HG03066 (cell line): Measurements from ENCODE around the gene NELFB.

Experiments used
- ATAC-seq: cut with Tn5 transposase; IDR thresholded peaks from one replicate; pipeline ENCODE4 v1.9.1; 2021; ENCODE audit warnings: low read depth; ENCODE audit not compliant: unreplicated experiment

The NELFB gene

DNA sequence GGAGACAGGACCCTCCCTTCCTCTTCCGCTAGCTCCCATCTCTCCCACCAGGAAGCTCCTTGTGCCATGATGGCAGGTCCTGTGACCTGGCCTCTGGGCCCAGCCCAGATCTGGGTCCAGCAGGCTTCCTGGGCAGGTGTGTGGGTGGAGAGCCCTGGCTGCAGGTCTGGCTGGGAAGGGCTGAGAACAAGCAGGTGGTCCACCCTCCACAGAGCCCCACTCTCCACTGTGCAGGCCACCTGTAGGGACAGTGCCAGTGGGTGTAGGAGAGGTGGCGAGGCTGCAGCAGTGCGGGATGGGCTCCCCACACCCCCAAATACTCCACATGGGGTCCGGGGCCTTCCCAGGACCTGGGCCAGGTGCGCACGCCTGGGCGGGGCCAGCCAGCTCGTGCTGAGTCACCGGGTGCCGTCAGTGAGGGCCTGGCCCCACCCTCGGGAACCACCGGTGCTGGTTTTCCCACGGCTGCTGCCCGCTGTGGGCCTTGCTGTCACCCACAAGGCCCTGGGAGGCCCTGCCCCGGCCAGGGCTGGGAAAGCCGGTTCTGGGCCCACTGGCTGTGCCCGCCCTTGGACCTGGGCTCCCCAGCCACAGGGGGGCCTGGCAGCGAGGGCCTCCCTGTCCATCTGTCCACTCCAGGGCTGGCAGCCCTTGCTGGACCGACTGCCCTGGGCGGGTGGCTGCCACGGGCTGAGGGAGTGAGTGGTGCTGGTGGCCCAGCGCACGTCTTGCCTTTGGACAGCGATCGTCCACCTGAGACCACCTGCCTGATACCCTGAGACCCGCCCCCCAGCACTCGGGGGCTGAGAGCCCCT, 56.3 kb downstream of the NELFB start:
- no peak for ATAC-seq

DNA sequence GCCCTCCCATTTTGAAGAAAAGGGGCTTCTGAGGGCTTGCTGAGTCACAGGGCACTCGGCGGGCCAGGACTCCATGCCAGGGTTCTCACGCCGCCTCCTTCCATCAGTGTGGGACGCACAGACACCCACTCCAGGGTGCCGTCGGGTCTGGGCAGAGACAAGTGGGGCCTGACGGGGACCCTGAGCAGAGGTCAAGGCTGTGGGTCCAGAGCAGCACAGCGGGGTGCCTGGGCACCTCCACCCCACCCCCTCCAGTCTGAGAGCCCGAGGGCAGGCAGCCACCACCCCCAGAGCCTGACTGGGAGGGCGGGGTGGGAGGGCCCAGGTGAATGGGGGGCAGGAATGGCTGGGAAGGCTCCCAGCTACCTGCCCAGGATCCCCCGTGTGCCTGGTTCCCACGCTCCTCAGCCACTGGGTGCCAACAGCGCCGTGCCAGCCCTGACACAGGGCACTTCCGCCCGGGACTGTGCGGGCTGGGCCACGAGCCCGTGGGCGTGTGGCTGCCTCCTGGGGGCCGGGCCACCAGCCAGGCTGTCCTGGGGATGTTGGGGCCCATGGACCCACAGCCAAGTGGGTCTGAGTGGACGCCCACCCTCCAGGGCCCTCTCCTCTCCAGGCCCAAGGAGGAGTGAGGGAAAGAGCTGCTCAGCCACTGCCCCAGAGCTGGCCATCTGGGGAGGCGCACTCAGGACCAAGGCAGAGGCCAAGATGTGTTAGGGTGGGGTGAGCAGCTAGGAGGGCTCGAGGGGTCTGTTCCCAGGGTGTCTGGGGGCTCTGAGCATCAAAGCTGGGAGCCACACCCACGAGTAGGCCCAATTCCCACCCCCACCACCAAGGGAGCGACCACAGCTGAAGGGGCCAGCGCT, 57.1 kb downstream of the NELFB start:
- ATAC-seq = no peak

DNA sequence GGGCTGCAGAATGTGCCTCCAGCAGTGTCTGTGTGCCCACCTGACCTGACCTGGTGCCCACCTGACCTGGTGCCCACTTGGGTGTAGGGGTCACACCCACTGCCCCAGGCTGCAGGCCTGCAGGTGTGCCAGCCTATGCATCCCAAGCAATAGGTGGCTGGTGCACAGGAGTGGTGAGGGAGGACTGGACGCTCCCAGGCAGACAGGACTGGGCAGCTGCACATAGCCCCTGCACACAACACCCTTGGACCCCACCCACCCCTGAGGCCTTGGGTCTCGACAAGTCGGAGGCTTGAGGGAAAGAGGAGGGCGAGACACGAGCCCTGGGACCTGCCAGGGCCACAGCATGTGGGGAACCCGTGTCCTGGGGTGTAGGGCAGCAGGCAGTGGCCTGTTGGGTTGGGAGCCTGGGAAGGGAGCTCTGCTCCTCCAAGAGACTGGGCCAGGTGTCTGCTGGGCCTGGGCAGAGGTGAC, 57.8 kb downstream of the NELFB start:
- no peak for ATAC-seq

DNA sequence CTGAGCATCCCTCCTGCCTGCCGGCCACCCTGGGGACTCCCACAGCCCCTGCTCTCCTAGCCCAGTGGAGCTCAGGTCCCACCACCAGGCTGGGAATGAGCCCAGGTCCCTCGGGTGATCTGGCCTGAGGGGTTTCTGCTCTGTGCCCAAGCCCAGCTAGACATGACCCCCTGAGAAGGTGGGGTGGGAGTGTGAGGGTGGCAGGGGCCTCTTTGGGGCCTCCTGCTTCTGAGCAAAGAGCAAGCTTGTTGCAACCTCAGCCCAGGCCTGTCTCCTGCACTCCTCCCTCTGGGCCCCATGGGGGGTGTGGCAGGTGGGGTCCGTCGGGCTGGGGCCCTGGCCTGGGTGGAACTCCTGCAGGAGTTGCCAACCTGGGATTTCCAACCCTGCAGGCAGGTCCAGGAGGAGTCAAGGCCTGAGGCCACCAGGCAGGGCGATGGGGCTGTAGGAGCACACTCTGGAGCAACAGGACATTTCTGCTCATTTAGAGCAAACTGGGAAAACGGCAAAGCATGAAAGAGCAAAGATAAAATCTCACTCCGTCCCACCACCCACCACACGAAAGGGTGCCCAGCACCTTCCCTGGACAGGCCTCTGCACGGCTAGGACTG, 58.3 kb downstream of the NELFB start:
- ATAC-seq = no peak

DNA sequence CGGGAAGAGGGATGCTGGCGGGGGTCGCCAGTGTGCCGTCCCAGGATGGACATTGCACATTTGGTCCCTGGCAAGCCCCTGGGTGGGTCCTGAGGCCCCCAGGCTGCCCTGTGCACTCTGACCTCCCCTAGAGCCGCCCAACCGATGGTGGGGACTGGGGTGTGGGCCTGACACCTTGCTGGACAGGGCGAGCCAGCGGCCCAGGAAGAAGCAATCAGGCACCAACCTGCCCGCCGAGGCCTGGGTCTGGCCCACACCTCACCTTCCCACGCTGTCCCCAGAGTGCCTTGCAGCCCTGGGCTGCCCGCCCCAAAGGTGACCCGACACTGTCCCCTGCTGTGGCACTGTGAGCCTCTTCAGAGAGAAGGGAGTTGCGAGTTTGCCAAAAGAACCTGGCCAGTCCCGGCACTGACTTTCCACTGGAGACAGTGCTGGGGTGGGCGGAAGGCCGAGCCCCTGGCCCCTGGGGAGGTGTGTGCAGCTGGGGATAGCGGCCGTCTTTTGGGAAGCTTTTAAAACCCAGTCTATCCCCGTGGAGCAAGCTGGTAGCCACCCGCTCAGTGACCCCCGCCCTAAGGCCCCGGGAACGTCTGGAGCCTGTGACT, 58.9 kb downstream of the NELFB start:
- no peak for ATAC-seq

DNA sequence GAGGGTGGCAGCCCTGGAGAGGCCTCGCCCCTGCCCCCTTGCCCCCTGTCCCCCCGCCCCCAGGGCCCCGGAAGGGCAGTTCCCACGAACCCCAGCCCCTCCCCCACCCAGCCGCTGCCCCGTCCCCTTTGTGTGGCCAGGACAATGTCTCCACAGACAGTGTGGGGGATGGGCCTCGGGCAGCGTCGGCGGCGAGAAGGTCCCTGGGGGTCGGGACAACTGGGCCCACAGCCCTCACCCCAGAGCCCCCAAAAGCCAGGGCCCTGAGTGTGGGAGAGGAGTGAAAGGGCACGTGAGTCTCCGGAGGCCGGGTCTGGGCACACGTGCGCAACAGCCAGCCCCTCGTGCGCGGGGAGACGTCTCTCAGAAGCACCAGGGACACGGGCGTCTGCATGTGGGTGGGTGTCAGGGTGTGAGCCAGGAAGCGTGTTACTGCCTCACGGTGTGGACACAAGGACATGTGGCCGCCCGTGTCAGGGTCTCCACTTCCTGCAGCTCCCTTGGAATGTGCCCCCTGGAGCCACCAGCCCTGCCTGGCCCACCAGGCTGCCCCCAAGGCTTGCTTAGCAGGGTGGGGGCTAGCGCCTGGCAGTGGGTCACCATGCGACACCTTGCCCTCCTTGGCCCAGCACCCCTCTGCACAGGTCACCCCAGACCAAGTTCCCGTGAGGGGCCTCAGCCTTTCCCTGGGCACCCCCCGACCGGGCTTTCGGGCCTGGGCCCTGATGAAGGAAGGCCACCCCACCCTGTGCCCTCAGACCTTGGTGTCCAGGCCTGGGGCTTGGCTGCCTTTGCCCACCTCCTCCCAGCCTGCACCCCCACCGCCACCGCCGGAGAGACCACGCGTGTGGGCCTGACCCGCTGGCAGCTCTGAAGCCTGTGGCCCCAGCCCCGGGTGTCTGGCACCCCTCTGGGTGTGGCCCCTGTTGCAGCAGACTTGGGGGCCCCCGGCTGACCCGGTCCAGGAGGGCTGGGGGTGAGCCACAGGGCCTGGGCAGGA, 59.7 kb downstream of the NELFB start:
- no peak for ATAC-seq

DNA sequence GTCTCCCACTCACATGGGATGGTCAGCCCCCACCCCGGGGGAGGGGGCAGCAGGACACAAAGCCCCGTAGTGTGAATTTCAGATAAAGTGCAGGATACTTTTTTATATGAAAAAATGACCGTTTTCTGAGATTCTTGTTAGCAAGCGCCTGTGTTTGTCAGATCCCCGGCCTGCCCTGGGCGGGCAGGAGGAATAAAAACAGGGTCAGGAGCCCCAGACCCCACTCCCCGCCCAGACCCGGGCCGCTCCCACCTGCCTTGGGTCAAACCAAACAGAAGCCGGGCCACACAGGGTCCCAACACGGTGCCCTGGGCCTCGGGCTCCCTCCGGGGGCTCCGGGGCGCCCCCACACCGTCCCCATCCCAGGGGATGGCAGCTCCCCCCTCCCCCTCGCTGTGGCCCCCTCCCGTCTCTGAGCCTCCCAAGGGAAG, 60.5 kb downstream of the NELFB start:
- no peak for ATAC-seq

DNA sequence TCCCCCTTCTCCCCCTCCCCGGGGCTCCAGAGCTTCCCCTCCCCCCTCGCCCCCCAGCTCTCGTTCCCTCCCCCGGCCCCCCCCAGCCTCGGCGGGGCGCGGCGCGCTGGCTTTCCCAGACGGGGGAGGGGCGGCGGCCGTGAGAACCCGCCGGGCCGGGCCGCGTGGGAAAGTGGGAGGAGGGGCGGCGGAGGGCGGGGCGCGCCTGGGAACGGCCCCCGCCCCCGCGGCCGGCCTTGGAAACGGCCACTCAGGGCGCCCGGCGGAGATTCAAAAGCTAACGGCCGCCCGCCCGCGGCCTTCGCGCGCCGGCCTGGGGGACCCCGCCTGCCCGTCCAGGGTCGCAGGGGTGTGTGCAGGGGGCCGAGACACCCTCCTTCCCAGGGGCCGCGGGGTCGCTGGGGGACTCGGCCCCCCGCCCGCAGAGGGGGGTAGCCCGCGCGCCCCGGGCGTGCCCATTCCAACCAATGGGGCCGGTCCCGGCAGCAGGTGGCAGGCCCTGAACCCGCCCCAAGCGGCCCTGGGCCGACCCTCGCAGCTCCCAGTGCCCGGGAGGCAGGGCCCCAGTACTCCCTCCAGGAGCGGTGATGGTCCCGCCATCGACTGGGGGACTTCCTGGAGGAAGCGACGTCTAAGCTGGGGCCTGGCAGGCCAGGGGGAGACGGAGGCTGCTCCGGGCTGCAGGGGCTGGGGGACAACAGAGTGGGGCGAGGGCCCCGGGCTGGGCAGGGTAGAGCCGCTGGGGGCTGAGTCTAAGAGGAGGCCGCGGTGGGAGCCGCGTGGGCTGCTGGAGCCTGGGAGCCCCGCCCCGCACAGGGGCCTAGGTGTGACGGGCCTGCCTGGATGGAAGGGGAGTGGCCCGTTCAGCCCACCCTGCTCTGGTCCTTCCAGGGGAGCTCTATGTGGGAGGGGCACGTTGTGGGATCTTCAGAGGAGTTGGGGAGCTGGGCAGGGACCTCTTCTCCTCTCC, 61.2 kb downstream of the NELFB start:
- ATAC-seq = no peak

DNA sequence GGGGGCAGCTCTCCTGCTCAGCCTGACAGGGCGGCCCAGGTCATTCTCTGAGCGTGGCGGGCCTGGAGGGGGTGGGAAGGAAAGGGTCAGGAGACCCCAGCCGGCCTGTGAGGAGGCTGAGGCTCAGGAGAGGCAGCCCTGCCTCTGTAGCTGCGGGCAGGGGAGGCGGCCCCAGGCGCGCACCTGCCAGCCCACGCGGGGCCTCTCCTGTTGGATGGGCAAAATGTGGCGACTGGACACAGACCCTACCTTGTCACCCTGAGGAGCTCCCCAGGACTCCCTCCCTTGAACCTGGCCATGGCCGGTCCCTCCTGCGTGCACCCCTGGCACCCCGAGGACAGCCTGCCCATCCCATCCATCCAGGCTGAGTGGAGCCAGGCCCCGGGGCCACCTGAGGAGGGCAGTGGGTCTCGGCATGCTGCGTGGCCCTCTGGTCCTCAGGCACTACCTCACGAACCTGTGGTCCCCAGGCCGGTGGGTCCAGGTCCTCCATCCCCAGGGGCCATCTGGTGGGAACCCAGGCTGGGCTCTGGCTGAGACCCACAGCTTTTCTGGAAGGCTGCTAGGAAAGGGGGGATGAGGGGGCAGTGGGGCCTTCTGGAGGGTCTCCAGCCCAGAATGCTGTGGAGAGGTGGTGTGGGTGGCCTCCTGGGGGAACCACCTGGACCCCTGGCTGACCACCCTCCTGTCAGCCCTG, 62.0 kb downstream of the NELFB start:
- no peak for ATAC-seq

DNA sequence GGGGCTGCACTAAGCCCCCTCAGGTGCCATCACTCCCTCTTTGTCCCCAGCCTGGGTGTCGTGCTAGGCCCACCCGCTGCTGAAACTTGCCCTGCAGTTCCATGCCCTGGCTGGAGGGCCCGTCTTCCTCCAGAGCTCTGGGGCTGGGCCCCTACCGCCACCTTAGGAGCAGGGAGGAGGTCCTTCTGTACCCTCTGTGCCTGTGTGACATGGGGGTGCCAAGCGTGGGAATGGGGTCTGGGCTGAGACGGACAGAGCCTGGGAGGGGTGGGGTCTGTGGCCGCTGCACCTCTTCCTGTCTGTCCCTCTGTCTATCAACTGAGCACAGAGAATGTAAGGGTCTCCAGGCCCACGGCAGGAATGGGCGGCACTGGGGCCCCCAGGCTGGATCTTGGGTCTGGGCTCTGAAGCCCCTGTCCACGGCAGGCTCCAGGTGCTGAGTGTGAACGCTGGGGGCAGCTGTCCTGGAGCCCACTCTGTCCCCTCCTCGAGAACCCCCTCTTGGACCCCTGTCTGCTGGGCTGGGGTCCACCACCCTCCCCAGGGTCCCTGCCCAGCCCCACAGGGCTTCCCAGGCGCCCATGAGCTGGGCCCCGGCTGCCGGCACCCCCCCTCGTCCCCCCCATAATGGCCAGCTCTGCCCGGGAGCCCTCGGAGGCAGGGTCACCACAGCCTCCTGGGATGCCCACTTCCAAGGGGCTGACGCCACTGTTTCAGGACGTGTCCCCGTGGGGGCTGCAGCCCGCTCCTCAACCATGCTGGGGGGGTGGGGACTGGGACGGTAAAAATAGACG, 62.8 kb downstream of the NELFB start:
- no peak for ATAC-seq

DNA sequence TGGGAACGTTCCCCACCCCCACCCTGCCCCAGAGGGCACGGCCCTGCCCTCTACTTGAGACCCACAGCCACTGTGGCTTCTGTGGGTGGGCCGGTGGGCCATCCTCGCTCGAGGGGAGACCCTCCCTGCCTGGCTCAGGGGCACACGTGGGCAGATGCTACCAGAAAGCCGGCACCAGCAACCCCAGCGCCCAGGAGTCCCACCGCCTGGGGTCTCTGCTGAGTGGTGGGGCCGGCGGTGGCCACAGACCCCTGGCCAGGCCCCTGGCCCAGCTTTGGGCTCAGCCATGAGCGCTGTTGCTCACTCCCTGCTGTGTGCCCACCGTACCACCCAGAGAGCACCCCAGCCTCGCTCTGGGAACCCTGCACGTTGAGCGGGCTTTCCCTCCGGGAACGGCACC, 63.5 kb downstream of the NELFB start:
- no peak for ATAC-seq

DNA sequence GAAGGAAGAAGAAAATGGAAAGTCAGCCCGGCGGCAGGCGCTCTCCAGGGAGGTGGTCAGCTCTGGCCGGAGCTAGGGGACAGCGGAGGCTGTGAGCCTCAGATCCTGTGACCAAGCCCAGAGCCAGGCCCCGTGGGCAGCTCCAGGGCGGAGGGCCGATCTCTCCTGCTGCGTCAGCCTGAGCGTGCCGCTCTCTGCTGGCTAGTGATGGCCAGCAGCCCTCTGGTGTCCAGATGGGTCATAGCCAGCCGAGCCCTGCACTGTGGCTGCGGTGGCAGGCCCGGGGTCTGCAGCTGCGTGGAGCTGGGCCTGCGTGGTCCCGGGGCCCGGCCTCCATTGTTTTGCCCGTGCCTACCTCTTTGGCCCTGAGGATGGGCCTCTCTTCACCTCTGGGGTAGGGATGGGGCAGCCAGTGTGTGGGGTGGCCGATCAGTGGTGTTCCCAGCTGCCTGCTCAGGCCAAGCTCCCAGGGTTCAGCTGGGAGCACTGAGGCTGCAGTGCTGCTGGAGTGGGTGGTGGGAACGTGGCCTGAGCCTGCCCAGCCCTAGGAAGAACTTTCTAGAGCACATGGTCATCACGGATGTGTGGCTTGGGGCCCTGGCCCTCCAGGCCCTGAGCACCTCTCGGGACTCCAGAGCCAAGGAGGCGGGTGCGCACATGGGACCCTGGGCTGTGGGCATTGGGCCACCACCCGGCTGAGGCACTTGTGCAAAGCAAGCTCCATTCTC, 64.0 kb downstream of the NELFB start:
- no peak for ATAC-seq

DNA sequence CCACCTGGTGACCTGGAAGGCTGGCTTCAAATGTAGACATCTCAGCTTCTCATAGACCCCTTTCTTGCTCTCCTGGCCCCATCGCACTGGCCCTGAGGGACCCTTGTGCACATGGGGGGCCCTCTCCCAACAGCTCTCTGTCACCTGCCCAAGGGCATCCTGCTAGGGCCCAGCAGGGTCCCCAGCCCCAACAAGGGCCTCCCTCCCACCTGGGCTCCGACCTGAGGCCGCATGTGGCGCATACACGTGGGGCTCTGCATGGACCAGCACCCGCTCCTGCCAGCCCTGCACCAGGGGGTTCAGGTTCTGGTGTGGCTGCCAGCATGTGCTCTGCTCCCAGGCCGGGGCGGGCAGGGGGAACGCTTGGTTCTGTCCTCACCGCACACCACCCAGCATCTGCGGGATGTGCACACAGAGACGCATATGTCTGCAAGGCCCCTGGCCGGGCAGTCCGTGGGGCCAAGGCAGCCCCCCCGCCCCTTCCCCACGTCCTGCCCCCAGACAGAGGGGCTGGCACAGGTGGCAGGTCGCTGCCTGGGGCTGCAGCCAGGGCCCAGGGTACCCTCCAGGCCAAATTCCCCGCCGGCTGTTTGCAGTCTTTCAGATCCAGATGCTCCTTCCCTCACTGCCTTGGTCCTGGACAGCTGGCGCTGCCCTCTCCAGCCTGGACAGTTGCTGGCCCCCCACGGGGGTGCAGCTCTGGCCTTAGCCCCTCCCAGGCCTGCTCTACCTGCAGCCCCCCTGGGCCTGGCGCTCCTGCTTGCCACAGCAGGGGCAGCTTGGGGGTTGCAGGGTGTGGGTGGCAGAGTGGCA, 64.8 kb downstream of the NELFB start:
- ATAC-seq = no peak

DNA sequence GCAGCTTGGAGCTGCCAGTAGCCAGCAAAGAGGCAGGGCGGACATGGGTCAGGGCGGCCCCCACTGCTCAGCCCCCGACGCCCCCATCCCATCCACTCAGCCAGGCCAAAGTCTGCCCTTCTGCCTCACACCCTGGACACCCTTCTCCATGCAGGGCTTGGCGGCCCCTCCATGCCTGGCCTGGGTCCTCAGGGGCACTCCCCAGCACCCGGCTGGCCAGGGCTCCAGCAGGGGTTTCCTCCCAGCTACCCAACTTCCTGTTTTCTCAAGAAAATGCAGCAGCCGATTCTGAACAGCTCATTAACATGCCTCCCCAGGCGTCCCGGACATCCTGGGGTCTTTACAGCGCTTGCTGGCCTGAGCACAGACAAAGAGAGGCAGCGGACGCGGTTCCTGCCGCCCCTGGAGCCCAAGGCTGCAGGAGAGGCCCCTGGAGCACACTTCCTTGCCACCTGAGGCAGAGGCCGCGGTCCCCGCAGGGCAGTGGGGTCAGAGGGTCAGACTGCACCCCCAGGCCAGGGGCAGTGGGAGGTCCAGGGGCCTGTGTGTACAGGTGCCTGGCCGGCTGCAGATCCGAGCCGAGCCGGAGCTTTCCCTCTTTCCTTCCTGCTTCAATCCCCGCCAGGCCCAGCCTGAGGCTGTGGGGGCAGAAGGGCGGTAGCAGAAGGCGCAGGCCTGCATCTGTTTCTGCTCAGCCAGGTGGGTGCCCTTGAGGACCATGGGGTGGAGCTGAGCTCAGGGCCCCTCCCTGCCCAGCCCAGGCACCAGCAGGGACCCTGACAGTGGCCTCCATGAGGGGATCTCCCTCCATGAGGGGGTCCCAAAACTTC, 65.6 kb downstream of the NELFB start:
- no peak for ATAC-seq
